ENCODE data around the gene GALNTL6.
"Not testable (repeated sequence)": the region's sequence is repeated elsewhere in the genome, so short reads cannot be mapped to it uniquely, and the experiment has no call there.

GALNTL6 gene

DNA sequence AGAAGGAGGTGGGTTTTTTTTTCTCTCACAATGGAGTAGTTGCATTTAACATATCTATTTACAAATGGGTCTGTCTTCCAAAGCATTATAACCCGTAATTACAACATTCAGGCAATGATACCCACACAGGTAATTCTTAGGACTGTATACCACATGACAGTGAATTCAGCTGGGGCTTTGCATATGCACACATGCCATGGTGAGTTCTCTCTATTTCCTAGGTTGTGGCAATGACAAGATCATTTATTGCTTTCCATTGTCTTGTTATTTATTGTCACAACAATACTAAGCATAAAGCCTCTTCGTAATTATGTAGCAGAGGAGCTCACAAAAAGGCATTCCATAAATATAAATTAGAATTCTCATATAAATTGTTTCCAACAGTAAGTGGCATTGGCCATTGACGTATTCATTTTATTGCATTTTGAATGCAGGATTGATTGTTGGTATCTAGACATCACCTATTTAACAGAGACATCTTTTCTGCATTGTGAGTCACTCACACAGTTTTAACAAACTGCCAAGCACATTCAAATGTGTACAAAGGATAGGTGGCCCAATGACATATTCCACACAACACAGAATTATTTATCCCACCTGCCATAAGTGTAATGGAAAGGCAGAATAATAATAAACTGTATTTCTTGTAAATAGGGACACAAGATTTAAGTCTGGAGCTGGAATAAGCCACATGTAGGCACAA is 964.7 kb downstream of the GALNTL6 start:
- no peak for DNase-seq
- TF ChIP-seq POLR2A (IDR thresholded peaks at IDR 0.05; ENCODE audit: low read length) (no peak), GATA1 (IDR thresholded peaks at IDR 0.05; ENCODE audit: low read depth, low read length) (no peak)

DNA sequence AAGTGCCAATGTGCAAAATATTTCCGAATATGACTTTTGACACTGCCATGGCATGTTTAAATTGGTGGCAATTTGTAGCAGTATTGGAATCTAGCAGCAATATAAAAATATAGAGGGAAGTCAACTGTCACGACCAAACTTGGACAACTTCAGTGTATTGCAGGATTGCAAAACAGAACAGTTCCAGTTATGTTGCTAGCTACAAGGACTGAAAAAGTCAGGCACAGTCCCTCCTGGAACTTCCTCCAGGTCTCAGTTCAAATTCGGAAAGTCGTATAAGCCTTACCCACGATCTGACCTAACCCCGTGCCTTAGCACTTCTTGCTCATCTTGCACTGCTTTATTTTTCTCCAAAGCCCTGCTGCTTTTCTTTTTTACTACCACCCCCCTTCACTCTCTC is 965.4 kb downstream of the GALNTL6 start:
- TF ChIP-seq GATA1 (IDR thresholded peaks at IDR 0.05; ENCODE audit: low read depth, low read length) (no peak), POLR2A (IDR thresholded peaks at IDR 0.05; ENCODE audit: low read length) (no peak)
- DNase-seq = no peak

GRCh38 chr4:172780566-172781081 is 967.4 kb downstream of the GALNTL6 start:
- DNase-seq = no peak
- TF ChIP-seq POLR2A (IDR thresholded peaks at IDR 0.05; ENCODE audit: low read length) (no peak), GATA1 (IDR thresholded peaks at IDR 0.05; ENCODE audit: low read depth, low read length) (no peak)

GRCh38 chr4:172785613-172786012 is 972.4 kb downstream of the GALNTL6 start:
- DNase-seq = no peak
- TF ChIP-seq POLR2A (IDR thresholded peaks at IDR 0.05; ENCODE audit: low read length) = no peak
- no peak for TF ChIP-seq GATA1 (IDR thresholded peaks at IDR 0.05; ENCODE audit: low read depth, low read length)

DNA sequence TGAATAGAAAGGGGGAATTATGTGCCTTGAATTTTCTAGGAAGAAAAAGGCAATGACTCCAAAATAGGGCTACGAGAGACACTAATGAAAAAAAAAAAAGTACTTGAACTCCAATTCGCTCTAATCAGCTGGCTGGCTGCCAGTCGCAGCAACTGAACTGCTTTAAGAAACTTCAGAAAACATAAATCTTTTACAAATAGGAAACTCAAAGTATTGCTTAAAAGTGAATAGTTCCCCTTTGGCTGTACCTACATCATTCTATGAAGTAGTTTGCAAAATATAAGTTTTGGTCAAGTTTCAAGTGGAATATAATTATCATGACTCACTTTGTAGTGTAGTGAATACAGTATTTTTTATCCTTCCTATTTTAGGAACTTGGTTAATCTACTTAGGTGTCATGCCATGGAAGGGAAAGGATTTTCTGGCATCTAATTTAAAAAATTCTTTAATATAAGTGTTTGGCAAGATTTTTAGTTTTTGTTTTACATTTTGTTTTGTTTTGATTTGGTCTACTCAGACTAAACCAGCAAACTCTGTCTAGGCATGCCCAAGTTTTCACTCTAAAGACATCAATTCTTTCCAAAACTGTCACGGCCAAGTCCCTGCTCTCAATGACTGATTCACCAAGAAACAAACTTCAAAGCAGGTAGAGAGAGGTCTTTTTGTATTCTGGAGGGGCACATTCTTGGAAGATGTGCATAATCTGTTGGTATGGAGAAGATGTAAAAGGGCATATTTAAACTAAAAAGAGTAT is 973.0 kb downstream of the GALNTL6 start:
- TF ChIP-seq GATA1 (IDR thresholded peaks at IDR 0.05; ENCODE audit: low read depth, low read length) = no peak
- TF ChIP-seq POLR2A (IDR thresholded peaks at IDR 0.05; ENCODE audit: low read length) = no peak
- no peak for DNase-seq

- DNase-seq = no peak
- no peak for TF ChIP-seq GATA1 (IDR thresholded peaks at IDR 0.05; ENCODE audit: low read depth, low read length)
These were observed 973.9 kb downstream of the GALNTL6 start for GRCh38 chr4:172787111-172787510.

DNA sequence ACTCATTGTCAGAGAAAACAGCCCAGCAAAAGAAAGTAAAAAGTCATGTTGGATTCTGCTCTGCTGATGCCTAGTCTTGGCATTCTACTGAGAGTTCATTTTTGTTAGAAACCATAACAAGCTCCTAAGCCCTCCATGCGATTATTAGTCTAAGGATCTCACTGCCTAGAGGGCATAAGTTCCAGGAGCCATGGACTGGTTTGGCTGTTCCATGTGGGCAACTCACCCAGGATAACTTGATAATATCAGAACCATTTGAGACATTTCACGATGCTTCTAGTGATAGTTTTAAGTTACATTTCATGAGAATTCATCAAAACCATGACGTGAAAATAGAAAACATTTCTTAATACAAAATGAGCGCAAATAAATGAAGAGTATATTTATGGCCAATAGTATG is 978.6 kb downstream of the GALNTL6 start:
- DNase-seq = no peak
- TF ChIP-seq POLR2A (IDR thresholded peaks at IDR 0.05; ENCODE audit: low read length) (no peak), GATA1 (IDR thresholded peaks at IDR 0.05; ENCODE audit: low read depth, low read length) (no peak)

GRCh38 chr4:172793565-172794306 is 980.5 kb downstream of the GALNTL6 start:
- TF ChIP-seq GATA1 (IDR thresholded peaks at IDR 0.05; ENCODE audit: low read depth, low read length) (no peak), POLR2A (IDR thresholded peaks at IDR 0.05; ENCODE audit: low read length) (no peak)

DNA sequence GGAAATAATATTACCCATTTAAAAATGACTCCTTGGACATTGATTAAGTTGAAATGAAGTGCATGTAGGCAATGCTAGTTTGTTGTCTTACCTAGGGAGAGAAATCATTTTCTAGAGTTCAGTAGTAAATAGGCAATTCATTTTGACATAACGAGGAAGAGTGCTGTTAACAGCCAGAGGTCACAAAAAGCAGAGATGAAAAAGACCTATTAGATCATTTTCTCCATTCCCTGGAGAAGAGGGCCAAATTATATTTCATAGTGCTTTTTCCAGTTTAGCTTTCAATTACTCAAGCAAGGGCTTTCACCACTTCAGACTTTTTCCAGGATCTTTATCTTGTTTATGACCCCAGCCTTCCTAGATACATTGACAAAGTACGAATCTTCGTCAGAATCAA is 981.1 kb downstream of the GALNTL6 start:
- TF ChIP-seq POLR2A (IDR thresholded peaks at IDR 0.05; ENCODE audit: low read length) (no peak), GATA1 (IDR thresholded peaks at IDR 0.05; ENCODE audit: low read depth, low read length) (no peak)
- DNase-seq = no peak

More at GRCh38 chr4:172793565-172794306, 980.5 kb downstream of the GALNTL6 start:
- no peak for DNase-seq

DNA sequence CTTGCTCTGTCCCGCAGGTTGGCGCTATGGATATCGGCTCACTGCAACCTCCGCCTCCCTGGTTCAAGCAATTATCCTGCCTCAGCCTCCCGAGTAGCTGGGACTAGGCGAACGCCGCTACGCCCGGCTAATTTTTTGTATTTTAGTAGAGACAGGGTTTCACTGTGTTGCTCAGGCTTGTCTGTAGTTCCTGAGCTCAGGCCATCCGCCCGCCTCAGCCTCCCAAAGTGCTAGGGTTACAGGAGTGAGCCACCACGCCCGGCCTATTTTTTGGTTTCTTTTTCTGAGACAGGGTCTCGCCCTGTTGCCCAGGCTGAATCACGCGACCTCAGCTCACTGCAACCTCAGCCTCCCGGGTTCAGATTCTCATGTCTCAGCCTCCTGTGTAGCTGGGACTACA is 984.1 kb downstream of the GALNTL6 start:
- not testable (repeated sequence) for DNase-seq

- no peak for DNase-seq
- TF ChIP-seq GATA1 (IDR thresholded peaks at IDR 0.05; ENCODE audit: low read depth, low read length) (no peak), POLR2A (IDR thresholded peaks at IDR 0.05; ENCODE audit: low read length) (no peak)
These were observed 988.8 kb downstream of the GALNTL6 start for GRCh38 chr4:172802032-172802431.

- TF ChIP-seq GATA1 (IDR thresholded peaks at IDR 0.05; ENCODE audit: low read depth, low read length) = no peak
- TF ChIP-seq POLR2A (IDR thresholded peaks at IDR 0.05; ENCODE audit: low read length) = no peak
- DNase-seq = no peak
These were observed 993.6 kb downstream of the GALNTL6 start for GRCh38 chr4:172806841-172807240.

DNA sequence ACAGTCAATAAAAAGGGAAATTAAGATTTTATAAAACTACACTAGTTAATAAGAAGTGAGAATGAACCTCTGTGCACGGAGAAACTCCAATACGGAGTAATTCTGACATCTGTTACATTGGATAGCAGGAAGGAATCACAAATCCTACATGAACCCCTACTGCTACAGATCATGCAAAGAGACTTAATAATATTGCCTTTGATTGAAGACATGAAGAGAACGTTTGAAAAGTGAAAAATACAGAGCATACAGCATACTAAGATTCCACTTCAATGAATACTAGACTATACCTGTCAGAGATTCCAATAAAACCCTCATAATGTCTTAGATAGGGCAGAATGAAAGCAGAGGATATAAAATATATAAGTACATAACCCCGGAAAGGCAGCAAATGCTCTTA is 995.0 kb downstream of the GALNTL6 start:
- no peak for DNase-seq
- TF ChIP-seq POLR2A (IDR thresholded peaks at IDR 0.05; ENCODE audit: low read length) = no peak
- TF ChIP-seq GATA1 (IDR thresholded peaks at IDR 0.05; ENCODE audit: low read depth, low read length) = no peak

- TF ChIP-seq GATA1 (IDR thresholded peaks at IDR 0.05; ENCODE audit: low read depth, low read length) = no peak
- no peak for TF ChIP-seq POLR2A (IDR thresholded peaks at IDR 0.05; ENCODE audit: low read length)
- DNase-seq = no peak
These were observed 996.1 kb downstream of the GALNTL6 start for GRCh38 chr4:172809319-172809718.
